ENCODE data around the gene PEX13. TPM values are rescaled to one million over a fixed set of nuclear protein-coding genes. Genes with fewer than 3 reads are reported as not detected.

PEX13 gene
- total and polyA plus RNA-seq, 2 of the 4 experiments (the other 2 are of a cell fraction) = 12.1 to 34.8 TPM

GRCh38 chr2:61045226-61045625, 27.7 kb downstream of the PEX13 start:
- H3K14ac ChIP-seq (replicated peaks; ENCODE audit: low read depth, low read length) = no peak overlapping the region
- H3K36me3 ChIP-seq (ENCODE audit: control insufficient read depth, insufficient read depth, low read length) = peaks cover 14% of the 10 kb centered on the region
- no TSS peak for BruUV-seq (replicated peaks)
- peaks cover 6 to 20% of the 10 kb centered on the region in 2 experiments; a peak in 3 of 4 replicates for H3K79me1 ChIP-seq (ENCODE audit: low read depth in 1 of 2, low read length in 2 of 2)
- no peak overlapping the region for H4K5ac ChIP-seq (ENCODE audit: low read depth, low read length)
- H3K56ac ChIP-seq (ENCODE audit: extremely low read depth, insufficient read depth, low read length) = no peak overlapping the region
- DNase-seq (no peak), ATAC-seq (ENCODE audit: low read depth) (no peak)
- no peak overlapping the region for H2BK5ac ChIP-seq (ENCODE audit: low read depth, low read length, poor library complexity, severe bottlenecking)
- H3K4ac ChIP-seq (ENCODE audit: low read depth, low read length) = no peak overlapping the region
- no peak overlapping the region for H2AK9ac ChIP-seq (replicated peaks; ENCODE audit: low read depth, low read length, poor library complexity)
- no peaks in the 10 kb centered on the region for H3K27me3 ChIP-seq (ENCODE audit: control insufficient read depth, insufficient read depth, low read length)
- dilution Hi-C loops (cut with HindIII; ENCODE audit: low sequenced_read_pairs, unreplicated experiment) (no loop called here), intact Hi-C loops (cut with micrococcal nuclease) (no loop called here), in situ Hi-C loops (cut with MboI; ENCODE audit: low sequenced_read_pairs) (no loop called here)
- WGBS, 2 experiments (ENCODE audit: extremely low coverage in 2 of 2, insufficient read length in 1 of 2) = no CpG with 5 or more reads among the region's 2 CpGs
- no peaks in the 10 kb centered on the region; the same call in 1 of the 2 replicates for H4K20me1 ChIP-seq (ENCODE audit: insufficient read depth, low read length)
- H3K23ac ChIP-seq (ENCODE audit: low read depth, low read length) = no peak overlapping the region
- no peak overlapping the region for H3K4me3 ChIP-seq (ENCODE audit: insufficient read depth, low read depth, low read length)
- no peak overlapping the region for H2BK15ac ChIP-seq (ENCODE audit: low read depth, low read length)
- no peak overlapping the region for H4K8ac ChIP-seq (ENCODE audit: low read depth in 2 of 2, low read length in 2 of 2)
- ChIA-PET CTCF (no interaction called here), POLR2A (ENCODE audit: unreplicated experiment) (no interaction called here)
- no peaks in the 10 kb centered on the region for H3K9me3 ChIP-seq (ENCODE audit: control insufficient read depth, insufficient read depth, low read length)
- no peak overlapping the region for H2AFZ ChIP-seq (replicated peaks; ENCODE audit: low read length, poor library complexity)
- no peak overlapping the region for H2AK5ac ChIP-seq (ENCODE audit: low read depth, low read length)
- no peak overlapping the region for H3K18ac ChIP-seq (ENCODE audit: low read depth, low read length)
- H3K27ac ChIP-seq (ENCODE audit: insufficient read depth, low read length) = no peak overlapping the region
- H3K9me1 ChIP-seq (ENCODE audit: insufficient read depth, low read length) = peaks cover 5% of the 10 kb centered on the region
- no peak overlapping the region for H3K9ac ChIP-seq (ENCODE audit: low read depth, low read length)
- no peak overlapping the region for H2BK120ac ChIP-seq (ENCODE audit: low read depth, low read length)
- H3K4me2 ChIP-seq (ENCODE audit: low read depth, low read length) = no peak overlapping the region
- H4K91ac ChIP-seq (ENCODE audit: insufficient read depth, low read depth, low read length) = no peak overlapping the region
- TF ChIP-seq SMC3 (IDR thresholded peaks at IDR 0.05; ENCODE audit: low read depth, low read length) (no peak), MAFK (IDR thresholded peaks at IDR 0.05; ENCODE audit: low read depth, low read length) (no peak), MXI1 (IDR thresholded peaks at IDR 0.05; ENCODE audit: borderline replicate concordance, low read depth, low read length) (no peak), RAD21 (IDR thresholded peaks at IDR 0.05; ENCODE audit: low read length) (no peak), RFX5 (IDR thresholded peaks at IDR 0.05; ENCODE audit: low read depth, low read length) (no peak), MAZ (IDR thresholded peaks at IDR 0.05; ENCODE audit: borderline replicate concordance, low read depth, low read length) (no peak), USF2 (IDR thresholded peaks at IDR 0.05; ENCODE audit: low read depth, low read length) (no peak), RCOR1 (IDR thresholded peaks at IDR 0.05; ENCODE audit: insufficient replicate concordance, low read length) (no peak), POLR2A (IDR thresholded peaks at IDR 0.05; ENCODE audit: low read depth, low read length) (no peak), FOS (IDR thresholded peaks at IDR 0.05; ENCODE audit: low read depth, low read length) (no peak), ELK1 (IDR thresholded peaks at IDR 0.05; ENCODE audit: borderline replicate concordance, low read depth, low read length) (no peak), CHD1 (IDR thresholded peaks at IDR 0.05; ENCODE audit: low read depth, low read length) (no peak), NFE2L2 (IDR thresholded peaks at IDR 0.05; ENCODE audit: low read depth, low read length) (no peak), BHLHE40 (IDR thresholded peaks at IDR 0.05; ENCODE audit: low read depth, low read length) (no peak), CEBPB (IDR thresholded peaks at IDR 0.05; ENCODE audit: low read depth, low read length) (no peak)
- TF ChIP-seq, protein P1, sequence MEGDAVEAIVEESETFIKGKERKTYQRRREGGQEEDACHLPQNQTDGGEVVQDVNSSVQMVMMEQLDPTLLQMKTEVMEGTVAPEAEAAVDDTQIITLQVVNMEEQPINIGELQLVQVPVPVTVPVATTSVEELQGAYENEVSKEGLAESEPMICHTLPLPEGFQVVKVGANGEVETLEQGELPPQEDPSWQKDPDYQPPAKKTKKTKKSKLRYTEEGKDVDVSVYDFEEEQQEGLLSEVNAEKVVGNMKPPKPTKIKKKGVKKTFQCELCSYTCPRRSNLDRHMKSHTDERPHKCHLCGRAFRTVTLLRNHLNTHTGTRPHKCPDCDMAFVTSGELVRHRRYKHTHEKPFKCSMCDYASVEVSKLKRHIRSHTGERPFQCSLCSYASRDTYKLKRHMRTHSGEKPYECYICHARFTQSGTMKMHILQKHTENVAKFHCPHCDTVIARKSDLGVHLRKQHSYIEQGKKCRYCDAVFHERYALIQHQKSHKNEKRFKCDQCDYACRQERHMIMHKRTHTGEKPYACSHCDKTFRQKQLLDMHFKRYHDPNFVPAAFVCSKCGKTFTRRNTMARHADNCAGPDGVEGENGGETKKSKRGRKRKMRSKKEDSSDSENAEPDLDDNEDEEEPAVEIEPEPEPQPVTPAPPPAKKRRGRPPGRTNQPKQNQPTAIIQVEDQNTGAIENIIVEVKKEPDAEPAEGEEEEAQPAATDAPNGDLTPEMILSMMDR (conservative IDR thresholded peaks at IDR 0.05; ENCODE audit: low read depth, low read length) = no peak
- peaks cover 2% of the 10 kb centered on the region; the same call in 1 of the 2 replicates for H3K4me1 ChIP-seq (ENCODE audit: control insufficient read depth, insufficient read depth, low read length)
- H2BK20ac ChIP-seq (ENCODE audit: low read depth, low read length) = no peak overlapping the region
